DMS 273 treated with DMSO at 0.1 percent for 48 hours (cell line): Measurements from ENCODE around the gene SPCS1.
"Not testable (repeated sequence)": the region's sequence is repeated elsewhere in the genome, so short reads cannot be mapped to it uniquely, and the experiment has no call there.

ENCODE experiments used
- DNase-seq: peaks from one replicate; lab custom pipeline; 2025; lab: John Stamatoyannopoulos, UW

Gene SPCS1

DNA sequence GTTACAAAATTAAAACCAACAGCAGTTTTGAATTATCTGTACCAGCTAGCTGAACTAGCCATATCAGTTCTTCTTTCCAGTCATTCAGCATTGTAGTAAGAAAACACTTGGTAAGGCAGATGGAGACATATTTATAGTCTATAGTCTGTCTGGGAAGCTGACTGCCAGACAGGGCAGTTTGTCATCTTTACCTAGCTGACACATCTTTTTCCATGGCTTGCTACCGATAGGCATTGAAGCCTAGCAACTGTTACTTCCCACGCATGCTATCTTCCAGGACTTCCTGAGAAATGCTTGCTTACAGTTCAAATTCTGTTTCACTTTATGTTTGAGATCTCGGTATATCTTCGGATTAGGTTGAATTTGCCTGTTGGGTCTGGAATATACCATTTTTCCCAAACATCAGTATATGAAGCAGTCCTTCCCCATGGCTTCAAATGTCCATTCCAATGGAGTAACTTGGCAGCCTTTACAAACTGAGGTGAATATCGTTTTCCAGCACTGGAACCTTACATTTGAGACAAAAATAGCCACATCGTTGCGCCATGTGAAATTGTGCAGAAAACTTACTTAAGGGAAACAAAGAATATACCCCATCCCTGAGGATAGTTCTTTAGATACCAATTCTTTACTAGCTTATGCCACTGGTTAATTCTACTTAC is 11.2 kb upstream of the SPCS1 start:
- DNase-seq: no peak

DNA sequence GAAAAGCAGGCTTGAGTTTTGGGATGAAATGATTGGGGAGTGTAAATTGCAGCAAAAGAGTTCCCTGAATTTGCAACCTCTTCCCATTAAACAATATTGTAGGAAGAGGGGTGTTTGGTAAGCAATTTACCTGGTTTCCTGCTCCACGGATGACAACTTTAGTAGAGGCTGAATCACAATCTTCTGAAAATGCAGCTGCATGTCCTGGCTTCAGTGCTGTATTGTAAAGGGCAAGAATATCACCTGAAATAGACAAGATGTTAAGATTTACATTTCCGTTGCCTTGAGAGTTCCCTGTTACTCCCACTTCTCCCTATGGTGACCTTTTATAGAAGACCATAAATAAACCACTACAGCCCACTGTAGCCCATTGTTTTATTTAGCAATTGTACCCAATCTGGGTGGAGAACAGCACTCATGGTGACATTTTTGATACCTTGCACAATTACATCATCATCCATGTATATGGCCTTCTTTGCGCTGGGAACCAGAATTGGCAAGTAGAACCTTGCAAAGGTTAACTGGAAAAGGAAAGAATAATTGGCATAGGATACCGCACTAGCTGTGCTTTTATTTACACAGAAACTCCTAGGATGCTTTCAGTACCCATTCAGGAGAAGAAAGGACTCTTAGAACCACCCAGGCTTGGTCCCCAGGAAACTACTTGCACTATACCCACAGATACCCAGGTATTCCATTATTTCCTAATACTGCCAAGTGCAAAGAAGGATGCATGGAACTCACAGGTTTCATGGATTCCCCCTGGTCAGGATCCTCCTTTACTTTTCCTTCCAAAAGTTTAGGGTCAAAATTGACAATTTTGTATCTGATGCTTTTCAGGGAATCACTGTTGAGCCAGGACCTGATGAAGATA is 9.9 kb upstream of the SPCS1 start:
- no peak for DNase-seq

DNA sequence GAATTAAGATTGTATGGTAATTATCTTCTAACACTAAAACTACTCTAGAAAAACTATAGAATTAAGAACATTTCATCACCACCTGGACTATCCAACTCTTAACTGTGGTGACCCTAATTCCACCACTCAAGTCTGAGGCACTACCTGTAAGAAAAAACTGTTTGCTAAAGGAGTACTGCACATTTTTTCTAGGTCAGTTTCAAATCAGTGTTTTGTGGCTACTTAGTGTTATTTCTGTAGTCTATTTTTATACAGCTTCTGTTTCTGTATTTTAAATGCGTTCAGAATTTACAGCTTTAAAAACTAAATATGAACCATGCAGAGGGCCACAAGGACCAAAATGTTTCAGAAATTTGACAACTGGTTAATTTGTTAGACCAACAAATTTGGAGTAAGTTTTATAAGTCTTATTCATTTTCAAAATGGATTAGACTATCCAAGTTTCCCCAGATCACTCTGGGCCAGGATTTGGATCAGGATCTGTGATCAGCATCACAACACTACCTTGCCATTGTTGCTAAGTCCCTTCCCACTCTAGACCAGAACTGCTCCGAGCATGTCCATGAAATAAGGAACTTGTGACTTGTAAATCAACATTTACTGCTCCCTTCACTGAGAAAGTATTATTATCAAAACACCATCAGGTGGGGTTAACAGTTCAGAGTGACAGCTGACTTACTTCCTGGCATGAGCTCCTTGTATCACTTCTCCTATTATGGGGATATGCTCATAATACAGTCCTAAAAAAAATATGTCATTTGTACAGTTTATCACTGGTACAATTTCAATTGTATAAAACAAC is 8.9 kb upstream of the SPCS1 start:
- DNase-seq: no peak

DNA sequence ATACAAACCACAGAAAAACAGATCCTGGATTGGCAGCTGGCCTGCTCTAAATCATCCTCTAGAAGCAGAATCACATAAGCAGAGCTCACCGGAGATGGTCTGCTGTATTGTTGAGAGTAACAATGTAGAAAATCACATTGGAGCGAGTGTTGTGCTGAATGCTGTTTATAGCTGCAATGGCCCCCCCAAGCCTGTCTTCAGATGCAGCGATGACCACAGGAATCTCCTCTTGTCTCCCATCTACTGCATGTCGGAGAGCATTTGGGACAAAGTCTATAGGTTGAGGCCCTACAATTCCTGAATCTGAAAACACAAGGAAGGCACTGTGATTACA is 8.3 kb upstream of the SPCS1 start:
- DNase-seq: no peak

DNA sequence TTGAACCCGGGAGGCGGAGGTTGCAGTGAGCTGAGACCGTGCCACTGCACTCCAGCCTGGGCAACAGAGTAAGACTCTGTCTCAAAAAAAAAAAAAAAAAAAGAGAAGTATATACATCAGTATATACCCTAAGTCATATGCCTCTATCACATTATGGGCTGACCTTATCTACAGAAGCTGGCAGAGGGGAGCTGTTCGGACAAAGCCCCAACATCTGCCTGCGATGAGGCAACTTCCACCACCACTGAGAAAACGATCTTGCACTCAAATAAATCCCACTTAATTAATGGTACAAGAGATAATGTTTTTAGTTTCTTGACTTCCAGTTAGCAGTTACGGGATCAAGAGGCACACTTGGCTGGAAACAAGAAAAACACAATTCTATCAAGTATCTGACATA is 2.6 kb upstream of the SPCS1 start:
- no peak for DNase-seq

DNA sequence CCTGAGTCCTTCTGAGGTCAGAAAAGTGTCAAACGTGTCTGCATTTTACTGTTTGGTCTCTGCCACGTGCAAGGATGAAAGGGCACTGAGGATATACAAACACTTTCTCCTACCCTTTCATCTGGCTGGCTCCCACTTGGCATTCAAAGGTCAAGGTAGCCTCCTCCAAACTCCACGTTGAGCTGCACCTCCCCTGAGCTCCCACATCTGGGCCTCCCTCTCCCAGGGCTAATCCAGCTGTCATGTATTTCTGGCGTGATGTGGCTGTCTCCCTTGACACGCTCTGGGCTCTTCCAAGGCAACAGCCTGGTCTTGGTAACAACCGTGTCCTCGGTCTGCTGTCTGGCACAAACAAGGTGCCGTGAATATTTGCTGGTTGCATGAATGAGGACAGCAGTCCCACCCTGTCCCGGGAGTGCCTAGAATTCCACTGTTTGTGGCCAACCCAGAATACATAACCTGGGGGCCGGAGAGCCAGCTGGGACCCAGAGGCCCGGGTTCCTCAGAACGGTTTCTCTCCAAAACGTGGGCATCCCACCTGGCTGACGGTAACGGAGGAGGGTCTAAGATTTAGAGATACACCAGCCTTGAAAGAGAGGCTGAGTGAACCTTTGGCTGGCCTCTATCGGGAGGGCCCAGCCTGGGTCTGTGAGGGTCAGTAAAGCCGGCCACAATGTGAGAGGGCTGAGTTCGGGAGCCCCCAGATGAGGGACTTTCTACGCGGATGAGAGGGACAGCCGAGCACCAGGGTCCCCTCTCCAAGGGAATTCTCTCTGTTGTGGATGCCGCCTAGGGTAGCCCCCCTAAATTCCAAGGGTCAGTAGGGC is 1.1 kb upstream of the SPCS1 start:
- no peak for DNase-seq

DNA sequence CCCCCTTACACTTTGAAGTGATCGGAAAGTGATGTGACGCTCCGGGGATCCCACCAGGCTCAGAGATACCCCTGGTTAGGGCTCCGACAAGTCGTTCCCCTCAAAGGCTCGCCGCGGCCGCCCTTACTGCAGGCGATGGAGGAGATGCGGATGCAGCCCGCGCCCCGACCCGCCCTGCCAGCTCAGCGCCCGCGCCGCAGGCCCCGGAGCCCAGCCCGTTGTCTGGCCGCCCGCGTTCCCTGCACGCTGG is 543 bp upstream of the SPCS1 start:
- no peak for DNase-seq

DNA sequence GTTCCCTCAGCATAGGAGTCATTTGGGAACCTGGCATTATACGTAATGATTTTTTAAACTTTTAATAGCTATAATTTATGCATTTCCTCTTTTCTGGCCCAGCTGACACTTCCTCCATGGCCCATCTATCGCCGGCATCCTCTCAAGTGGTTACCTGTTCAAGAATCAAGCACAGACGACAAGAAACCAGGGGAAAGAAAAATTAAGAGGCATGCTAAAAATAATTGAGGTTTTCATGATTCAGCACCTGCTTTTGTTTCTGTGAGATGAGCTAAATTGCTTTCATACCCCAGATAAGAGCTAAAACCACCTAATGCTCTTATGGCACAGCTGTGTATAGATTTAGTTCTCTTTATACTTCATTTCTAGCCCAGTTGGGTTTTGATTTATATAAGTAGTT is 1.7 kb downstream of the SPCS1 start:
- DNase-seq: no peak

DNA sequence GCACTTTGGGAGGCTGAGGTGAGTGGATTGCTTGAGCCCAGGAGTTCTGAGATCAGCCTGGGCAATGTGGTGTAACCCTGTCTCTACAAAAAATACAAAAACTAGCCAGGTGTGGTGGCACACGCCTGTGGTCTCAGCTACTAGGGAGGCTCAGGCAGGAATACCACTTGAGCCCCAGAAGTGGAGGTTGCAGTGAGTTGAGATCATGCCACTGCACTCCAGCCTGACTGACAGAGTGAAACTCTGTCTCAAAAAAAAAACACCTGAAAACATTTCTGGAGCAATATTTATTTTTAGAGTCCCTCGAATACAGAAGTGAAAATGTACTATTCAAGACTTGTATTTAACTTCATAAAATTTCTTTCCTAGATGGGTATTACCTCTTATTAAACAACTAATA is 4.6 kb downstream of the SPCS1 start:
- DNase-seq: no peak

DNA sequence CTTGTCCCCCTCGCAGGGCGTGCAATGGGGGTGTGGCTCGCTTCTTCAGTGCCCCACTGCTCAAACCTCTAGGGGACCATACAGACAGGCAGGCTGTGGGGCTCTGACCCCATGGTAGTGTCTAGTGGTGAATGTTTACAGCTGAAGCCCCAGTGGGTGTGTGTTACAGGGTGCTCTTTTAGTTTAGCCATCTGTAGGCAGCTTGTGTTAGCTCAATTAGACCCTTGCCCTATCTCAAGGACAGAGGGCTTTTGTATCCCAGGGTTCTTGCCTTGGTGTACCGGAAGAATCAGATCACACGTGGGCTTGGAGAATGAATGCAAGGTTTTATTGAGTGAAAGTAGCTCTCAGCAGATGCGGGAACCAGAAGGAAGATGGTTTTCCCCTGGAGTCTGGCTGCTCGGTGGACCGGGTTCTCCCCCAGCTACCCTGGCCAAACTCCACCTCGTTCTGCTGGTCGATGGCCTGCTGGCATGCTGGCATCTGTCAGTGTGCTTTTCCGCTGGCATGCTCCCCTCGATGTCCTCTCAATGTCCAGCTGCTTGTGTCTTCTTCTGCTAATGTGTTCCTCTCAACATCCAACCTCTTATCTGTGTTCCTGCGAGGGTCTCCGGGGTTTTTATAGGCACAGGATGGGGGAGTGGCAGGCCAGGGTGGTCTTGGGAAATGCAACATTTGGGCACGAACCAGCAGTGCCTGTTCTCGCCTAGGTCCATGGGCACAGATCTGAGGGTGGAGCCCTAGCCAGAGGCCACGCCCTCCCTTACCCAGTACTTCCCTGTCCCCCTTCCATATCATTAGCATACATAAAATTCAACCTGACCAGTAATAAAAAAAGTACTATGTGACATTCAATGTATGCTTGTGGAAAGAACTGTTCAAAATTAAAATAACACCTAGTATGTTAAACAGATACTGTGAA is 6.6 kb downstream of the SPCS1 start:
- DNase-seq: no peak

DNA sequence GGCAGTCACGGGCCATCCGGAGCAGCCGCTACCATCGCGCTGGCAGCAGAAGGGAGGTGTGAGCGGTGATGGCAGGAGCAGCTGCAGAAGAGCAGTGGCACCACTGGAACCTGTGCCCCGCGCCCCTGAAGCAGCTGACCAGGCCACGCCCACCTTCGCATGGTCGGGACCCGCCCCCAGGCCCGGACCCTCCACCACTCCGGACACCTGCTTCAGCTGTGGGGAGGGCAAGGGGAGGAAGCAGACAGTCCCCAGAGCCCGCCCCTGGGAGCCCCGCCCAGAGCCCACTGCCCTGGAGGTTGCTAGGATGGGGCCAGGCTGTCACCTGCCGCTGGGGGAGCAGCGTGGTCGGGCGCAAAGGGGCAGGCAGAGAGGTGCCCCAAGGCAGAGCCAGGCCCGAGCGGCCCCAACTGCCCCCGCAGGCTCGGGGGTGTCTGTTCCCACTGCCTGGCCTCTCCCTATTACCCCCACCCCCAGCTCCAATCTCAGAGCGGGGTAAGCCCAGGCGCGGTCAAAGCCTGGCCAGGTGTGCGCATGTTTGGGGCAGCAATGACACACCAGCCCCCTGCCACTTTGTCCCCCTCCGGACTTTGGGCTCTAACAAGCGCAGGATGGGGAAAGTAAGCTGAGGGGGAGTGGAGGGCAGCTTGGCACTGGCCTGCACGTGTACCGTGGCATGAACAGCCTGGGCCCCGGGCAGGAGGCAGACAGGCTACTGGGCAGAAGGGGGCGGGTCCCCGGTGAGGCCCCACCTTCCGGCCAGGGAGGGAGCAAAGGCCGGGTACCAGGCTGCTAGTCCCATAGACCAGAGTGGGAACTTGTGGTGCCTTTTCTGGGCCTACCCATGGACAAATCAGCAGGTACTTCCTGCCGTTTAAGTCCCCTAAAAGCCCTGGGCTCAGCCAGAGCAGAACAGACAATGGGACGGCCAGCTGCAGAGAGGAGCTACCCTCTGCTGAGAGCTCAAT is 8.7 kb downstream of the SPCS1 start:
- DNase-seq: no peak

DNA sequence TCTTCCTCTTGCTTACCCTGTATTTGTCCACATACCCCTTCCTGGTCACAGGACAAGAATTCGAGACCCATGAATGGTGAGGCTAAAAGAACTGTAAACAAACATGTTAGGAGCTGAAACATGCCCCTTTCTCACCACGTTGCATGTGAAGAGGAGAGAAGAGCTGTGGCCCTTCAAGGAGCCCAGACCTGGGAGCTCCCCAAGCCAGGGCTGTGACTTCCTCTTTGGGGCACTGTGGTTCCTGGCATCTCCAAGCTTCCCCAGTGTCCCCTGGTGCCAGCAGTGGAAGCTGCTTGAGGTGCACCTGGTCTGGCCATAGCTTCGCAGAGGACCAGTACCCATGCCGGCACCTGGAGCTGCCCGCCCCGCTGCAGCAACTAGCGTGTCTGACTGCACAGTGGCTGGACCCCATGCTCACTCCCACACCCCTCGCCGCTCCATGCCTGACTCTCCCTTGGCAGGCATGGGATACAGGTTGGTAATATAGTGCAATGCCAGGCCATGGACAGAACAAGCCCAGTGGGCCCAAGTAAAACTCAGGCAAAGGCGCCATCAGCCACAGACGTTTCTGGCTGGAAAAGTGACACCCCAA is 9.9 kb downstream of the SPCS1 start:
- no peak for DNase-seq

DNA sequence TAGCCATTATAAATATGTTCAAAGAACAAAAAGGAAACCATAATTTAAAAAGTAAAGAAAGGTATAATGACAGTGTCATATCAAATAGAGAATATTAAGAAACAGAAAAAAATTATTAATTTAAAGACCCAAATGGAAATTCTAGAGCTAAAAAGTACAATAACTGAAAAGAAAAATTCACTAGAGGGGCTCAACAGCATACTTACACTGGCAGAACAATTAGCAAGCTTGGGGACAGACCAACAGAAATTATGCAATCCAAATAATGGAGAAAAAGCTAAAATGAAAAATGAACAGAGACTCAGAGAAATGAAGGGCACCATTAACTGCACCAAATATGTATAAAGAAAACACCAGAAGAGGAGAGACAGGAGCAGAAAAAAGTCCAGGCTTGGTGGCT is 13.7 kb downstream of the SPCS1 start:
- DNase-seq: no peak

DNA sequence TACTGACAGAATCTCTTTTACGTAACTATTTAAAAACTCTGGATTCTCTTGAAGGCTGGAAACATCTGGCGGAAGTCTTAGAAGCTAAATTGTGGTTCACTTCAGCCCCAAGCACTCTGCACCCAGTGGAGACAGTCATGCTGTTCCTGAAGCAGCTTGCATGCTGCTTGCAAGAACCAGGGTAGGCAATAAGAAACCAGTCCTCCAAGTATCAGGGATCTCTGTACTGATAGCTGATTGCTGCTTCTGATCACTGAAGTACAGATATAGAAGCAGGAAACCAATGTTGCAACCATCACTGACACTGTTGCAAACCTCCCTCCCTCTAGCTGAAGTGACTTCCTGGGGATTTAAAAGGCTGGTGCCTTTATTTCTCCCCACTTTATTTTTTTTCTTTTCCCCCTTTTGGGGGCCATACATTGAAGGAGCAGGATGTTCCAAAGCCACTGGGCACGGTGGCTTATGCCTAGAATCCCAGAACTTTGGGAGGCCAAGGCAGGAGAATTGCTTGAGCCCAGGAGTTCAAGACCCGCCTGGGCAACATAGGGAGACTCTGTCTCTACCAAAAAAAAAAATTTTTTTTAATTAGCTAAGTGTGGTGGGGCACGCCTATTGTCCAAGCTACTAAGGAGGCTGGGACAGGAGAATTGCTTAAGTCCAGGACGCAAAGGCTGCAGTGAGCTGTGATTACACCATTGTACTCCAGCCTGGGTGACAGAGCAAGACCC is 15.3 kb downstream of the SPCS1 start:
- DNase-seq: no peak

DNA sequence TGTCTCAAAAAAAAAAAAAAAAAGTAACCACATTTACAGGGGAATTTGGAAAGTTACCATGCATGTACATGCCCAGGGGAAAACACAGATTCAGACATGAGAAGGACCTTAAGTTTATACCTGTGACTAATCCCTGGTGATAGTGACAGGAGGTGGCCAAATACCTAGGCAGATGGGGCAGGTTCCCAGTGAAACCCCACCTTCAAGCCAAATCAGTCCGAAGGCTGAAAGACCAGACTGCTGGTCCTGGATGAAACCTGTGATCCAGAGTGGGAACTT is 15.8 kb downstream of the SPCS1 start:
- DNase-seq: no peak

DNA sequence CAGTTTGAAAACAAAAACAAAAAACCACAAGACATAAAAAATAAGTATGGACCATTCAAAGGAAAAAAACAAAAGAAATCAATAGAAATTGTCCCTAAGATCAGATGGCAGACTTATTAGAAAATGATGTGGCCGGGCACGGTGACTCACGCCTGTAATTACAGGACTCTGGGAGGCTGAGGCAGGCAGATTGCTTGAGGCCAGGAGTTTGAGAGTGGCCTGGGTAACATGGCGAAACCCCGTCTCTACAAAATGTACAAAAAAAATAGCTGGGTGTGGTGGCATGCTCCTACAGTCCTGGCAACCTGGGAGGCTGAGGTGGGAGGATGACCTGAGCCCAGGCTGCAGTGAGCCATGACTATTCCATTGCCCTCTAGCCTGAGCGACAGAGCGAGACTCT is 16.6 kb downstream of the SPCS1 start:
- DNase-seq: no peak

DNA sequence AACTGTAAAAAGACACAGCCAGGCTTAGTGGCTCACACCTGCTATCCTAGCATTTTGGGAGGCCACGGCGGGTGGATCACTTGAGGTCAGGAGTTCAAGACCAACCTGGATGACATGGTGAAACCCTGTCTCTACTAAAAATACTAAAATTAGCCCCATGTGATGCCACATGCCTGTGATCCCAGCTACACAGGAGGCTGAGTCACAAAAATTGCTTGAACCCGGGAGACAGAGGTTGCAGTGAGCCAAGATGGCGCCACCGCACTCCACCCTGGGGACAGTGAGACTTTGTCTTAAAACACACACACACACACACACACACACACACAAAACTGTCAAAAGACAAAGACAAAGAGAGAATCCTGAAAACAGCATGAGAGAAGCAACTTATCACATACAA is 18.0 kb downstream of the SPCS1 start:
- no peak for DNase-seq

DNA sequence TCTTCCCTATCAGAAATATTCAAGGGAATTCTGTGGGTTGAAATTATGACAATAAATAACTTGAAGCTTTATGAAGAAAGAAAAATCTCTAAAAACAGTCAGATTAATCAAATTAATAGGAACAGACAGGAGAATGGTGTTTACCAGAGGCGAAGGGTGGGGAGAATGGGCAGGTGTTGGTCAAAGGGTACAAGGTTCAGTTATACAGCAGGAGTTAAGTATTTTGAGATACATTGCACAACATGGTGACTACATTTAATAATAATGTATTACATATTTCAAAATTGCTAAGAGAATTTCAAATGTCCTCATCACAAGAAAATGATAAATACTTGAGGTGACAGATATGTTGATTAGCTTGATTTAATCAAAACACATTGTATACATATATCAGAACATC is 18.6 kb downstream of the SPCS1 start:
- no peak for DNase-seq

DNA sequence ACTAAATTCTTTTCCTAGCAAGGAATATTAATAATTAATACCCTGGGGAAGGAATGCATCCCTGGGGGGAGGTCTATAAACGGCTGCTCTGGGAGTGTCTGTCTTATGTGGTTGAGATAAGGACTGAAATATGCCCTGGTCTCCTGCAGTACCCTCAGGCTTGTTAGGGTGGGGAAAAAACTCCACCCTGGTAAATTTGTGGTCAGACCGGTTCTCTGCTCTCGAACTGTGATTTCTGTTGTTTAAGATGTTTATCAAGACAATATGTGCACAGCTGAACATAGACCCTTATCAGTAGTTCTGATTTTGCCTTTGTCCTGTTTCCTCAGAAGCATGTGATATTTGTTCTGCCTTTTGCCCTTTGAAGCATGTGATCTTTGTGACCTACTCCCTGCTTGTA is 22.8 kb downstream of the SPCS1 start:
- not testable (repeated sequence) for DNase-seq
